Fibroblast of the conjunctiva (primary cell): ENCODE measurements around the gene LCOR.

Experiments
- DNase-seq: peaks from one replicate; pipeline ENCODE4 v3.0.0-alpha.2; 2010; ENCODE audit warnings: low read depth

LCOR gene

DNA sequence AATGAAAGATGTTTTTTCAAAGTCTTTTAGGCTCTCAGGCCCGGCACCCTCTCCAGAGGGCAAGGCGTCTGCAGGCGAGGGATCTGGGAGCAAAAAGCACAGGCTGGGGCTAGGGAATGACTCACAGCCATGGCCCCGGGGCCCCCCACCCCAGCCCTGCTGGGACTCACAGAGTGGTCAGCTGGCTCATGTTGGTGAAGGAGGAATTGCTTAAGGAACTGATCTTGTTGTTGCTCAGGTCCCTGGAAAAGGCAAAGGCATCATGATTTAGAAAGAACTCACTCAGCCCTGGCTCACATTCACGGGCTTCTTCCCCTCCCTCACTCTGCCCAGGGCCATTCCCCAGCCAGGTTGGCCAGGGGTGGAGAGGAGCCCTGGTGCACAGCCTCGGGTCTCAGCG, 202.2 kb downstream of the LCOR start:
- no peak for DNase-seq

- DNase-seq = no peak
Measured at GRCh38 chr10:97034958-97035769, 203.1 kb downstream of the LCOR start.

DNA sequence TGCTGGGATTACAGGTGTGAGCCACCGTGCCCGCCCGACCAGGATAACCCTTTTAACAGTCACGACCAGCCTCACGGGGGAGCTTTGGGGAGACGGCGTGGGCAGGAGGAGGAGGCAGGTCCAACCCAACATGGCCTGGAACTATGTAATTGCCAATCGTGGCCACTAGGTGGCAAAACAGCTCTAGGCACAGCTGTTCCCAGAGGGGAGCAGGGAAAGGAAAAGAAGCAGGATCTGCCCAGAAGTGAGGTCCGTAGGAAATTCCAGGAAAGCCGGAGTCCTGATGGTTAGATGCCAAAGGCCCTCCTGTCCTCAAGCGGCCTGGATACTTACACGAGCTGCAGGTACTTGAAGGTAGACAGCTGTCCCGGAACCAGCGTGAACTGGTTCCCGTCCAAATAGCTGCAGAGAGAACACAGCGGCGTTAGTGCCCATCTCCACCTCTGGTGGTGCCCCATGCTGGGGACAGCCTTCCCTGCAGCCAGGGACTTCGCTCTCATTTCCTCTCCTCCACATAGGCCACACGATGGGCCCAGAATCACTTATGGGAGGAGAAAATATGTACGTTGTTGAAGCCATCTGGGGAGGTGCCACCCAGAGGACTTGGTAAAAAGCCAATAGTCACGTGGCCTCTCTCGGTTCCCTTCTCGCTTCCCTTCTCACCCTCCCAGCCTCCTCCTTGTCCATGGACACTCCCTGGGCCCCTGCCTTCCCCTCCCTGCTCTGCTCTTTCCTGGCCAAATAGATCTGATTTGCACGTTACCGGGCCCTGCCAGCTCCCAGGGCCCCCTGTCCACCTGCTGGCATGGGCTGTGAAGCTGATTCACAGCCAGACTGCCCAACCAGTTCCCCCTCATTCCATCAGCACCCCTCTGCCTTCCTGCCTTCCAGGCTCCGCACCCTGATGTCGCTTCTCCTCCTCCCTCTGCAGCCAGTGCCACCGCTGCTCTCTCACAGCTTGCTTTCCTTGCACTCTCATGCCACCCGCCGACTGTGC, 205.6 kb downstream of the LCOR start:
- DNase-seq = peak; percentile 52

- DNase-seq = no peak
Measured at GRCh38 chr10:97038688-97039087, 206.6 kb downstream of the LCOR start.

- no peak for DNase-seq
Measured at GRCh38 chr10:97039538-97040247, 207.6 kb downstream of the LCOR start.

GRCh38 chr10:97040248-97040584, 208.1 kb downstream of the LCOR start:
- no peak for DNase-seq

DNA sequence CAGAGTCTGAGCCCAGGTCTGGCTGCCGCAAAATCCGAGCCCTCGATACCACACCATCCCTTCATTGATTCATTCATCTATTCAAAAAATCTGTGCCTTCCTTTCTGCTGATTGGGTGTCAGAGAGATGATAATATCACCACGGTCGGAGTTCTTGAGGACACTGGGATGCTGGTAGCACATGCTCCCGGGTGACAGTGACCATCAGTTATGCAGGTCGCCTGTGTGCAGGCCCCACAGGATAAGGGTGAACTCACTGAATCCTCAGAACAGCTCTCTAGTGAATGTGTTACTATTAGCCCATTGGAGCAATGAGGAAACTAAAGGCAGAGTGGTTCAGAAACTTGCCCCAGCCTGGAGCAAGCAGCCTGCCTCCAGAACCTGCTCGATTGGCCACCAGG, 208.6 kb downstream of the LCOR start:
- no peak for DNase-seq

- DNase-seq = no peak
Measured at GRCh38 chr10:97042081-97042480, 210.0 kb downstream of the LCOR start.

DNA sequence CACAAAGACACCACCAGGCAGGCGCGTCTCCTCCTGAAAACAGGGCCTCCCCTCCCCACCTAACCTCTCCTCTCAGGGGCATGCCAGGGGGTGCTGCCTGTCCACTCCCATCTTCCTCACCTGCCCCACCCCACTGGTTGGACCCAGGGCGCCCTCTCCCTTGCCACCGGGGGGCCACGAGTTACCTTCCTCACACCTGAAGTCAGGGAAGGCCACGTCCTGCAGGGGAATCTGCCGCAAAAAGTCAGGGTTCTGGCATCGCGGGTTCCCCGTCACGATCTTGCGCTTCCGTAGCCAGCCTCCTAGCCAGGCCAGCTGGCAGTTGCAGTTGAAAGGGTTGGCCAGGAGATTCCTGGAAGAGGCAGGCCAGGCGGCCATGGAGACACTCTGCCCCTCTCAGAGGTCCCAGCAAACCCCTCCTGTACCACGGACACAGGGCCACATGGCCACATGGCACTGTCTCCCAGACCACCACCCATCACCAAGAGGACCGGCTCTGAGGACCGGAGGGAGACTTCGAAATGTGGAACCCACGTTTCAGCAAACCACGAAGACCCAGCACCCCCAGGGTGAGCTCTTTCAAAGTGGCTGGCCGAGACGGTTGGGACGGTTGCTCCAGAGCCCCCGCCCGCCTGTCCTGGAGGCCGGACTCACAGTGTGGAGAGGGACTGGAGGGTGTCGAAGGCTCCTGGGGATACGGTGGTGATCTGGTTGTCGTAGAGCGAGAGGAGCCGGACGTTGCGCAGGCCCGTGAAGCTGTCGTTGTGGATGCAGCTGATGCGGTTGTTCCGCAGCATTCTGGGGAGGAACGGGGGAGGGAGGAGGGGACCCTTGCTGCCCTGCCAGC, 210.8 kb downstream of the LCOR start:
- no peak for DNase-seq

DNA sequence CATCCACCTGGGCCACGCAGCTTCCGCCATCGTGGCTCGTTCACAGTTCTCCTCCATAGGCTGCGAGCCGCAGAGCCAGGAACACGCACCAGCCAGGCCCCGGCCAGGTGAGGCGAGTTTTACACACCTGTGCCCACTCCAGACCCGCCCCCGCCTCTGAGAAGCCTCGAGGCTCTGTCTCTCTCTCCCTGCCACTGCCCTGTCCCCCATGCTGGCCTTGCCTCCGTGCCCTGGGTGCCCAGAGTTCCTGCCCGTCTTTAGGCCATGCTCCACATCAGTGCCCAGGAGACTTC, 211.4 kb downstream of the LCOR start:
- no peak for DNase-seq
